Loucy (cell line): Measurements from ENCODE around the gene MAGEC3.

Source experiments
- H2AFZ ChIP-seq: fragments of 200-600 bp; sonication (generic); 2 replicates; pipeline ENCODE4 v1.6.0; 2016; ENCODE audit warnings: antibody characterized with exemption, mild to moderate bottlenecking, low read length, moderate library complexity
- H3F3A ChIP-seq: fragments of 200-600 bp; 2 replicates; pipeline ENCODE4 v1.6.0; 2016; ENCODE audit warnings: antibody characterized with exemption, low read depth, mild to moderate bottlenecking
- H3K27me3 ChIP-seq: fragments of 200-600 bp; sonication (generic); 2 replicates; pipeline ENCODE4 v1.6.1; 2014; ENCODE audit warnings: low read length, mild to moderate bottlenecking; ENCODE audit not compliant: insufficient read depth, poor library complexity, severe bottlenecking
- H3K36me3 ChIP-seq: fragments of 200-600 bp; sonication (generic); 2 replicates; pipeline ENCODE4 v1.6.1; 2016; ENCODE audit warnings: low read length; ENCODE audit not compliant: insufficient read depth
- H3K4me1 ChIP-seq: fragments of 200-600 bp; sonication (generic); 2 replicates; pipeline ENCODE4 v1.5.1; 2014; ENCODE audit warnings: low read length, mild to moderate bottlenecking; ENCODE audit not compliant: insufficient read depth, poor library complexity, severe bottlenecking
- H3K4me2 ChIP-seq: fragments of 200-600 bp; sonication (generic); 2 replicates; pipeline ENCODE4 v1.6.0; 2014; ENCODE audit warnings: antibody characterized with exemption, low read length, low read depth, mild to moderate bottlenecking; ENCODE audit not compliant: poor library complexity, severe bottlenecking
- H3K4me3 ChIP-seq: fragments of 200-600 bp; sonication (generic); 2 replicates; pipeline ENCODE4 v1.5.1; 2014; ENCODE audit warnings: low read length, mild to moderate bottlenecking, mixed read lengths; ENCODE audit not compliant: poor library complexity, severe bottlenecking
- H3K79me2 ChIP-seq: fragments of 200-600 bp; sonication (generic); 2 replicates; pipeline ENCODE4 v1.6.1; 2014; ENCODE audit warnings: low read length; ENCODE audit not compliant: insufficient read depth
- H3K9ac ChIP-seq: fragments of 200-600 bp; sonication (generic); 2 replicates; pipeline ENCODE4 v1.6.0; 2014; ENCODE audit warnings: mild to moderate bottlenecking, low read depth, low read length, moderate library complexity; ENCODE audit not compliant: poor library complexity, severe bottlenecking
- H3K9me2 ChIP-seq: fragments of 200-600 bp; sonication (generic); replicated peaks from 2 replicates; pipeline ENCODE4 v1.6.1; 2016; ENCODE audit warnings: low read depth, low read length, mixed read lengths
- H3K9me3 ChIP-seq: fragments of 200-600 bp; sonication (generic); 2 replicates; pipeline ENCODE4 v1.6.1; 2014; ENCODE audit warnings: mild to moderate bottlenecking, antibody characterized with exemption, low read length, low read depth; ENCODE audit not compliant: insufficient read depth
- H4K20me1 ChIP-seq: fragments of 200-600 bp; sonication (generic); 2 replicates; pipeline ENCODE4 v1.6.0; 2014; ENCODE audit warnings: antibody characterized with exemption, low read length, mild to moderate bottlenecking; ENCODE audit not compliant: insufficient read depth, poor library complexity, severe bottlenecking
- EZH2phosphoT487 ChIP-seq: fragments of 200-600 bp; IDR thresholded peaks from 2 replicates; pipeline ENCODE4 v1.6.1; 2018; ENCODE audit warnings: antibody characterized with exemption, mild to moderate bottlenecking, moderate library complexity, borderline replicate concordance
- TF ChIP-seq, protein P1 (sequence below): fragments of 200-600 bp; sonication (generic); conservative IDR thresholded peaks from 2 replicates; pipeline ENCODE4 v1.5.1; 2014; ENCODE audit warnings: mild to moderate bottlenecking, antibody characterized with exemption, low read length

Gene MAGEC3

DNA sequence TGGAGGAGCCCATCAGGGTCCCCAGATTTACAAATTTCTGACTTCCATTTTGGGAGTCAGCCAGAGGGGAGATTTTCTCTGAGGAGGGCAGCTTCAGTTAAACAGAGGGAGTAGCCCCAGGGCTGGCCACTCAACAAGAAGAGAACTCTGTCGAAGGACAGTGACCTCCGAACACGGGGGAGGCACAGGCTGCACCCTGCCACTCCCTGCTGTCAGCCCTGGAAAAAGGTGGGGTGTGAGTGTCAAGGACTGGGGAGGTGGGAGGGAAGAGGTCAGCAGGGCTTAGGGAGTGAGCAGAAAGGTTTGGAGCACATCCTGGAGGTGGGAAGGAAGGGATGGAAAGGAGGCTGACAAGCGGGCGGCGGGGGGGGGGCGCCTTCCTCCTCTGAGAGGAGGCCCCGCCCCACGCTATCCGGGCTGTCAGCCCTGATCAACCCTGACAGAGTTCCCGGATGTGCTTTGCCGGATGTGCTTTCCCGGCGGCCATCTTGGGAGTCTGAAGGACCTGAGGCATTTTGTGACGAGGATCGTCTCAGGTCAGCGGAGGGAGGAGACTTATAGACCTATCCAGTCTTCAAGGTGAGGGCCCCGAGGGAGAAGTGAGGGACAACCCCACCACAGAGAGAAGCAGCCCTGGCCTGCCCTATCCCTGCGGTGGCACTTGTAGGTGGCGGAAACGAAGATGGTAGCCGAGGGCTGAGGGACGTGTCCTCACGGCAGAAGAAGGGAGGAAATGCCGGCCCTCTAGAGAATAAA is 65.5 kb downstream of the MAGEC3 start, which contains the start of gene MAGEC1:
TSS of gene MAGEC1 (plus strand) at position 495 of the 756 bp plus-strand sequence. CDS start 1,179 bp downstream, outside the sequence.
- no peaks in the 10 kb centered on the region for H3K36me3 ChIP-seq
- H3K27me3 ChIP-seq: no peaks in the 10 kb centered on the region
- H3K4me3 ChIP-seq: no peak within 1 kb of the TSS
- no peak within 1 kb of the TSS for H2AFZ ChIP-seq
- H3K4me2 ChIP-seq: no peak within 1 kb of the TSS
- H3K79me2 ChIP-seq: no peaks in the 10 kb centered on the region
- H3K9me2 ChIP-seq: no peaks in the 10 kb centered on the region
- no peaks in the 10 kb centered on the region for H3F3A ChIP-seq
- H3K9ac ChIP-seq: no peak within 1 kb of the TSS
- H3K9me3 ChIP-seq: no peaks in the 10 kb centered on the region
- no peaks in the 10 kb centered on the region for H4K20me1 ChIP-seq
- no peaks in the 10 kb centered on the region for H3K4me1 ChIP-seq
- TF ChIP-seq, protein P1, sequence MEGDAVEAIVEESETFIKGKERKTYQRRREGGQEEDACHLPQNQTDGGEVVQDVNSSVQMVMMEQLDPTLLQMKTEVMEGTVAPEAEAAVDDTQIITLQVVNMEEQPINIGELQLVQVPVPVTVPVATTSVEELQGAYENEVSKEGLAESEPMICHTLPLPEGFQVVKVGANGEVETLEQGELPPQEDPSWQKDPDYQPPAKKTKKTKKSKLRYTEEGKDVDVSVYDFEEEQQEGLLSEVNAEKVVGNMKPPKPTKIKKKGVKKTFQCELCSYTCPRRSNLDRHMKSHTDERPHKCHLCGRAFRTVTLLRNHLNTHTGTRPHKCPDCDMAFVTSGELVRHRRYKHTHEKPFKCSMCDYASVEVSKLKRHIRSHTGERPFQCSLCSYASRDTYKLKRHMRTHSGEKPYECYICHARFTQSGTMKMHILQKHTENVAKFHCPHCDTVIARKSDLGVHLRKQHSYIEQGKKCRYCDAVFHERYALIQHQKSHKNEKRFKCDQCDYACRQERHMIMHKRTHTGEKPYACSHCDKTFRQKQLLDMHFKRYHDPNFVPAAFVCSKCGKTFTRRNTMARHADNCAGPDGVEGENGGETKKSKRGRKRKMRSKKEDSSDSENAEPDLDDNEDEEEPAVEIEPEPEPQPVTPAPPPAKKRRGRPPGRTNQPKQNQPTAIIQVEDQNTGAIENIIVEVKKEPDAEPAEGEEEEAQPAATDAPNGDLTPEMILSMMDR: no peak
- no peak for TF ChIP-seq EZH2phosphoT487

GRCh38 chrX:141904262-141904661 is 66.1 kb downstream of the MAGEC3 start:
- H3K36me3 ChIP-seq: no peaks in the 10 kb centered on the region
- H3F3A ChIP-seq: no peaks in the 10 kb centered on the region
- no peaks in the 10 kb centered on the region for H4K20me1 ChIP-seq
- no peaks in the 10 kb centered on the region for H3K9me3 ChIP-seq
- H2AFZ ChIP-seq: no peak overlapping the region
- H3K4me3 ChIP-seq: no peak overlapping the region
- H3K9me2 ChIP-seq: no peaks in the 10 kb centered on the region
- H3K4me1 ChIP-seq: no peaks in the 10 kb centered on the region
- H3K4me2 ChIP-seq: no peak overlapping the region
- H3K9ac ChIP-seq: no peak overlapping the region
- H3K79me2 ChIP-seq: no peaks in the 10 kb centered on the region
- no peaks in the 10 kb centered on the region for H3K27me3 ChIP-seq
- TF ChIP-seq EZH2phosphoT487: no peak

DNA sequence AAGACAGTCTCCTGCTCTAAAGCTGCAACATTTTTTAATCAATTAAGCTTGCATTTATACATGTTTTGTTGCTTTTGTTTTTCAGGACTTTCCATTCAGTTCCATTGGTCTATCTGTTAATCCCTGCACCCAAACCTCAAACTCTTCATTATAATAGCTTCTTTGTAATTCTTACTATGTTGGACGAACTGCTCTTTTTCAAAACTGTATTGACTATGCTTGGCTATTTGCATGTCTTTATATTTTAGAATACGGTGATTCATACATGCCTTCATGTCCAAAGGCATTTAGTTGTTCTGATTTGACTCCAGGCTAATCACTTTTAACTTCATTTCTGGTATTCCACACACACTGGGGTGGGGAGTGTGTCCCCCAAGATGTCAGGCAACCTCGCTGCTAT is 79.7 kb downstream of the MAGEC3 start:
- Histone ChIP-seq H3K36me3 (no peaks in the 10 kb centered on the region), H3K9ac (no peak overlapping the region), H4K20me1 (no peaks in the 10 kb centered on the region), H3K4me3 (no peak overlapping the region), H3K9me2 (no peaks in the 10 kb centered on the region), H3K4me1 (no peaks in the 10 kb centered on the region), H2AFZ (no peak overlapping the region), H3K4me2 (no peak overlapping the region), H3K9me3 (no peaks in the 10 kb centered on the region), H3F3A (no peaks in the 10 kb centered on the region), H3K27me3 (no peaks in the 10 kb centered on the region), H3K79me2 (no peaks in the 10 kb centered on the region)
- TF ChIP-seq, protein P1: no peak
- TF ChIP-seq EZH2phosphoT487: no peak

DNA sequence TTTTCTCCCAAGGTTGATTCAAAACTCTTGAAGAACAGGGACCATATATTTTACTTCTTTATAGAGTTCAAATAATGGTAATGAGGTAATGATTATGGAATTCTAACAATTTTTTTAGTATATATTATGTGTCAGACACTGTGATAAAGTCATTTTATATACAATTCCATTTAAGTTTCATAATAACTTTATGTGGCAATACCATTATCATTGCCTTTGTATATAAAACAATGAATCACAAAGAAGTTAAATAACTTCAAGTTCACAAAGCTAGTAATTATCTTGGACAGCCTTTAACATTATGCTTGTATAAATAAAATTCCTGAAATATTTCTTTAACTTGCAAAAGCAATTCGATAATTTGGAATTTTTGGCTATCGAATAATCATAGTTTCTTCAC is 86.2 kb downstream of the MAGEC3 start:
- H2AFZ ChIP-seq: no peak overlapping the region
- H3K4me1 ChIP-seq: no peaks in the 10 kb centered on the region
- H3K9me2 ChIP-seq: no peaks in the 10 kb centered on the region
- H3K9ac ChIP-seq: no peak overlapping the region
- no peak for TF ChIP-seq EZH2phosphoT487
- TF ChIP-seq, protein P1: no peak
- no peaks in the 10 kb centered on the region for H3K27me3 ChIP-seq
- H3K79me2 ChIP-seq: no peaks in the 10 kb centered on the region
- H3K9me3 ChIP-seq: no peaks in the 10 kb centered on the region
- H4K20me1 ChIP-seq: no peaks in the 10 kb centered on the region
- H3K4me2 ChIP-seq: no peak overlapping the region
- no peak overlapping the region for H3K4me3 ChIP-seq
- H3K36me3 ChIP-seq: no peaks in the 10 kb centered on the region
- no peaks in the 10 kb centered on the region for H3F3A ChIP-seq
